SHP77 (cell line): Measurements from ENCODE around the gene TAB3.
"Not testable (repeated sequence)": the region's sequence is repeated elsewhere in the genome, so short reads cannot be mapped to it uniquely, and the experiment has no call there.

Experiments
- DNase-seq, 2 experiments: peaks; one replicate each; lab custom pipeline; 2025; lab: John Stamatoyannopoulos, UW

Gene TAB3

GRCh38 chrX:30814978-30815377 is 74.1 kb downstream of the TAB3 start:
- DNase-seq = no peak

- no peak for DNase-seq
These were observed 76.7 kb downstream of the TAB3 start for GRCh38 chrX:30812326-30812725.

DNA sequence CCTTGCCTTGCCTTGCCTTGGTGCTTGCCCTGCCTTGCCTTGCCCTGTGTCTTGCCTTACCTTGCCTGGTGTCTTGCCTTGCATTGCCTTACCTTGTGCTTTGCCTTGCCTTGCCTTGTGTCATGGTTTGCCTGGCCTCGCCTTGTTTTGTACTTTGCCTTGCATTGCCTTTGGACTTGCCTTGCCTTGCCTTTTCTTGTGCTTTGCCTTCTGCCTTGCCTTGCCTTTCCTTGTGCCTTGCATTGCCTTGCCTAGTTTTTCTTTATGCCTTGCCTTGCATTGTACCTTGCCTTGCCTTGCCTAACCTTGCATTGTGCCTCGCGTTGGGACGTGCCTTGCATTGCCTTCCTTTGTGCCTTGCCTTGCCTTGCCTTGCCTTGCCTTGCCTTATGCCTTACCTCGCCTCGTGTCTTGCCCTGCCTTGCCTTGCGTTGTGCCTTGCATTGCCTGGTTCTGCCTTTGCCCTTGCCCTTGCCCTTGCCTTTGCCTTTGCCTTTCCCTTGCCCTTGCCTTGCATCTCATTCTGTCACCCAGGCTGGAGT is 82.8 kb downstream of the TAB3 start:
- DNase-seq = no peak

DNA sequence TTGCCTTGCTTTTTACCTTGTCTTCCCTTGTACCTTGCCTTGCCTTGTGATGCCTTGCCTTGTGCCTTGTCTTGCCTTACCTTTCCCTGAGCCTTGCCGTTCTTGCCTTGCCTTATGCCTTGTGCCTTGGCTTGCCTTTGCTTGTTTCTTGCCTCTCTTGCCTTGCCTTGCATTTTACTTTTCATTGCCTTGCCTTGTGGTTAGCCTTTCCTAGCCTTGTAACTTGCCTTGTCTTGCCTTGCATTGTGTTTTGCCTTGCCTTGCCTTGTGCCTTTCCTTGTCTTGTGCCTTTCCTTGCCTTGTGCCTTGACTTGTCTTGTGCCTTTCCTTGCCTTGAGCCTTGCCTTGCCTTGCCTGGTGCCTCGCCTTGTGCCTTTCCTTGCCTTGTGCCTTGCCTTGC is 84.6 kb downstream of the TAB3 start:
- no peak for DNase-seq

DNA sequence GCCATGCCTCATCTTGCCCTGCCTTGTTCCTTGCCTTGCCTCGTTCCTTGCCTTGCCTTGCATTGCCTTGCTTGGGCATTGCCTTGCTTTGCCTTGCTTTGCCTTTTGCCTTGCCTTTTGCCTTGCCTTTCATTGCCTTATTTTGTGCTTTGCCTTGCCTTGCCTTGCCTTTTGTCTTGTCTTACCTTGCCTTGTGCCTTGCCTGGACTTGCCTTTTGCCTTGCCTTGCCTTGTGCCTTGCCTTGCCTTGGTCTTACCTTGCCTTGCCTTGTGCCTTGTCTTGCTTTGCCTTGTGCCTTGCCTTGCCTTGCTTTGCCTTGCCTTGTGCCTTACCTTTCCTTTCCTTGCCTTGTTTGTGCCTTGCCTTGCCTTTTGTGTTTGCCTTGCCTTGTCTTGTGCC is 88.2 kb downstream of the TAB3 start:
- no peak for DNase-seq

DNA sequence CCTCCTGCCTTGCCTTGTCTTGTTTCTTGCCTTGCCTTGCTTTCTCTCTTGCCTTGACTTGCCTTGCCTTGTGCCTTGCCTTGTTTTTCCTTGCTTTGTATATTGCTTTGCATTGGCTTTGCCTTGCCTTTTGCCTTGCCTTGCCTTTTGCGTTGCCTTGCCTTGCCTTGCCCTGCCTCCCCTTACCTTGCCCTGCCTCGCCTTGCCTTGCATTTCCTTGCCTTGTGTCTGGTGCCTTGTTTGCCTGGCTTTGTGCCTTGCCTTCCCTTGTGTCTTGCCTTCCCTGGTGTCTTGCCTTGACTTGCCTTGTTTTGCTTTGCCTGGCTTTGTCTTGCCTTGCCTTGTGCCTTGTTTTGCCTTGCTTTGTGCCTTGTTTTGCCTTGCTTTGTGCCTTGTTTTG is 89.7 kb downstream of the TAB3 start:
- DNase-seq = no peak

DNA sequence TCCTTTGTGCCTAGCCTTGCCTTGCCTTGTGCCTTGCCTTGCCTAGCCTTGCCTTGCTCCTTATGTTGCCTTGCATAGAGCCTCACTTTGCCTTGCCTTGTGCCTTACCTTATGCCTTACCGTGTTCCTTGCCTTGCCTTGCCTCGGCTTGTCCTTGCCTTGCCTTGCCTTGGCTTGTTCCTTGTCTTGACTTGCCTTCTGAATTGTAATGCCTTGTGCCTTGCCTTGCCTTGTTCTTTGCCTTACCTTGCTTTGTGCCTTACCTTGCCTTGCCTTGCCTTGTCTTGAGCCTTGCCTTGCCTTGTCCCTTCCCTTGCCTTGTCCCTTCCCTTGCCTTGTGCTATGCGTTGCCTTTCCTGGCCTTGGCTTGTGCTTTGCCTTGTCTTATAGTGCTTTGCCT is 90.2 kb downstream of the TAB3 start:
- DNase-seq = no peak

GRCh38 chrX:30797301-30797700 is 91.8 kb downstream of the TAB3 start:
- not testable (repeated sequence) for DNase-seq

DNA sequence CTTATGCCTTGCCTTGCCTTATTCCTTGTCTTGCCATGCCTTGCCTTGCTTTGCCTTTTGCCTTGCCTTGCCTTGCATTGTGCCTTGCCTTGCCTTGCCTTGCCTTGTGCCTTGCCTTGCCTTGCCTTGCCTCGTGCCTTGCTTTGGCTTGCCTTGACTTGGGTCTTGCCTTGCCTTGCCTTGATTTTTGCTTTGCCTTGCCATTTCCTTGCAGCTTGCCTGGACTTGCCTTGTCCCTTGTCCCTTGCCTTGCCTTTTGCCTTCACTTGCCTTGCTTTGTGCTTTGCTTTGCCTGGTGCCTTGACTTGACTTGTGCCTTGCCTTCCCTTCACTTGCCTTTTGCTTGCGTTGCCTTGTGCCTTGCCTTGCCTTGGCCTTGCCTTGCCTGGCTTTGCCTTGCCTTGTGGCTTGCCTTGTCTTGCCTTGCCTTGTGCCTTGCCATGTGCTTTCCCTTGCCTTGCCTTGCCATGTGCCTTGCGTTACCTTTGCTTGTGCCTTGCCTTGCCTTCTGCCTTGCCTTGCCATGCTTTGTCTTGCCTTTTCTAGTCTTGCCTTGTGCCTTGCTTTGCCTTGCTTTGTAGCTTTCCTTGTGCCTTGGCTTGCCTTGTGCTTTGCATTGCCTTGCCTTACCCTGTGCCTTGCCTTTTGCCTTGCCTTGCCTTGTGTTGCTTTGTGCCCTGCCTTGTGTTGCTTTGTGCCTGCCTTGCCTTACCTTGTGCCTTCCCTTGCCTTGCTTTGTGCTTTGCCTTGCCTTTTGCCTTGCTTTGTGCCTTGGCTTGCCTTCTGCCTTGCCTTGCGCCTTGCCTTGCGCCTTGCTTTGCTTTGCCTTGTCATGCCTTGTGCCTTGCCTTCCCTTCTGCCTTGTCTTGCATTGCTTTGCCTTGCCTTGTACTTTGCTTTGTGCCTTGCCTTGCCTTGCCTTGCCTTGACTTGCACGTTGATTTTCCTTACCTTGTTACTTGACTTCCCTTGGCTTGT is 92.8 kb downstream of the TAB3 start:
- DNase-seq = no peak

DNA sequence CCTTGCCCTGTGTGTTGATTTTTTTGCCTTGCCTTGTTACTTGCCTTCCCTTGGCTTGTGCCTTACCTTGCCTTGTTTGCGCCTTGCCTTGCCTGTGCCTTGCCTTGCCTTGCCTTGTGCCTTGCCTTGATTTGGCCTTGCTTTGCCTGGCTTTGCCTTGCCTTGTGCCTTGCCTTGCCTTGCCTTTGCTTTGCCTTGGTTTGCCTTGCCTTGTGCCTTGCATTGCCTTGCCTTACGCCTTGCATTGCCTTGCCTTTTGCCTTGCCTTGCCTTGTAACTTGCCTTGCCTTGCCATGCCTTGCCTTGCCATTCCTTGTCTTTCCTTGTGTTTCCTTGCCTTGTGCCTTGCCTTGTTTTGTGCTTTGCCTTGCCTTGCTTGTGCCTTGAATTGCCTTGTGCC is 94.6 kb downstream of the TAB3 start:
- DNase-seq = no peak

DNA sequence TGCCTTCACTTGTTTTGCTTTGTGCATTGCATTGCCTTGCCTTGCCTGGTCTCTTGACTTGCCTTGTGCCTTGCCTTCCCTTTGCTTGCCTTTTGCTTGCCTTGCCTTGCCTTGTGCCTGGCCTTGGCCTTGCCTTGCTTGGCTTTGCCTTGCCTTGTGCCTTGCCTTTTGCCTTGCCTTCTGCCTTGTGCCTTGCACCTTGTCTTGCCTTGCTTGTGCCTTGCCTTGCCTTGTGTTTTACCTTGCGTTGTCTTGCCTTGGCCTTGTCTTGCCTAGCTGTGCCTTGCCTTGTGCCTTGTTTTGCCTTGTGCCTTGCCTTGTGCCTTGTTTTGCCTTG is 95.3 kb downstream of the TAB3 start:
- no peak for DNase-seq

- no peak for DNase-seq
These were observed 95.8 kb downstream of the TAB3 start for GRCh38 chrX:30793075-30793766.

GRCh38 chrX:30791296-30792278 is 97.5 kb downstream of the TAB3 start:
- no peak for DNase-seq

- no peak for DNase-seq
These were observed 102.0 kb downstream of the TAB3 start for GRCh38 chrX:30787012-30787411.

GRCh38 chrX:30786374-30786773 is 102.7 kb downstream of the TAB3 start:
- DNase-seq = no peak

DNA sequence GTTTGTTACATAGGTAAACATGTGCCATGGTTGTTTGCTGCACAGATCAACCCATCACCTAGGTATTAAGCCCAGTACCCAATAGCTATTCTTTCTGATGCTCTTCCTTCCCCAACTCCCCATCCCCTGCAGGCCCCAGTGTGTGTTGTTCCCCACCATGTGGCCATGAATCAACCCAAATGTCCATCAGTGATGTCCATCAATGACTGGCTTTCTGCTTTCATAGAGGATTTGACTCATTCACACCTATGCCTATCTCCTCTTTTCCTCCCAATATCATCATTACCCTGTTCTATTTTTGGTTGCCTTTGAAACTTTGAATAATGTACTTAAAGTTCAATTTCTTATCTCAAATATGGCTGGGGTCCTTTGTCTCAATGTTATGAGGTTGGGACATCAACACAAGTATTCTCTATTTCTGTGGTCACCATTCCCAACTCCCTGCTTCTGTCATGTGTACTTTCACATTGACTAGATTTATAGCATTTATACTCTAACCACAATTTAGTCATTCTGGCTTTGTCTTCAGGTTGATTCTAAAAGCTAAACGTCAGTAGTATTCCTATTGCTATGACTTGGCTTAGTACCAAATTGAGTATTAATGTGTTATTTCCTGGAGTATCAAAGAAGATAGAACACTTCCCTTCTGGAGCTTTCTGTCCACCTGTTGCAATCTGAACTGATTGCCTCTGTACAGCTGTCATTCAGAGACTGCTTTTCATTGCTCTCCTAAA is 107.2 kb downstream of the TAB3 start:
- DNase-seq = no peak

GRCh38 chrX:30779453-30780030 is 109.5 kb downstream of the TAB3 start:
- DNase-seq = no peak

- DNase-seq = no peak
These were observed 111.5 kb downstream of the TAB3 start for GRCh38 chrX:30777575-30777974.
